ENCODE measurements around the gene CDH13. TPM values are rescaled to one million over a fixed set of nuclear protein-coding genes. Genes with fewer than 3 reads are reported as not detected.

Gene CDH13
- total and polyA plus RNA-seq, 9 donors, result 1.9 to 34.2 (median 4.8) TPM

- no peaks in the 10 kb centered on the region for H3K9me3 ChIP-seq
- no peaks in the 10 kb centered on the region for H3K27me3 ChIP-seq
- WGBS, 3 donors, result 73 to 77% (median 75%) methylated on average over 8 of the region's 8 CpGs
- TF ChIP-seq POLR2A (IDR thresholded peaks at IDR 0.05), result no peak
- no peak for TF ChIP-seq CTCF (IDR thresholded peaks at IDR 0.05)
- TF ChIP-seq EP300 (IDR thresholded peaks at IDR 0.05), result no peak
- H3K27ac ChIP-seq, result no peak overlapping the region
- H3K4me1 ChIP-seq (ENCODE audit: insufficient read depth), result no peaks in the 10 kb centered on the region
- intact Hi-C loops (cut with DNase I), result no loop called here
- DNase-seq, result no peak
- no peak overlapping the region for H3K4me3 ChIP-seq
- no peaks in the 10 kb centered on the region for H3K36me3 ChIP-seq
Observed at GRCh38 chr16:83248735-83249463, 622.1 kb downstream of the CDH13 start.

- Histone ChIP-seq H3K9me3 (no peaks in the 10 kb centered on the region), H3K4me1 (ENCODE audit: insufficient read depth) (no peaks in the 10 kb centered on the region), H3K4me3 (no peak overlapping the region), H3K27ac (no peak overlapping the region), H3K36me3 (no peaks in the 10 kb centered on the region), H3K27me3 (no peaks in the 10 kb centered on the region)
- DNase-seq, result no peak
- 59 to 69% (median 69%) methylated on average over 3 of the region's 3 CpGs for whole genome bisulfite sequencing, 3 donors
- intact Hi-C loops (cut with DNase I), result no loop called here
- TF ChIP-seq CTCF (IDR thresholded peaks at IDR 0.05) (no peak), POLR2A (IDR thresholded peaks at IDR 0.05) (no peak), EP300 (IDR thresholded peaks at IDR 0.05) (no peak)
Observed at GRCh38 chr16:83253521-83253920, 626.8 kb downstream of the CDH13 start.

GRCh38 chr16:83258366-83258928 lies 631.7 kb downstream of the CDH13 start:
- WGBS, 3 donors, result 80 to 88% (median 81%) methylated on average over 9 of the region's 9 CpGs

More at GRCh38 chr16:83258366-83258928, 631.7 kb downstream of the CDH13 start:
- DNase-seq, result no peak
- no peaks in the 10 kb centered on the region for H3K27me3 ChIP-seq
- no peaks in the 10 kb centered on the region for H3K36me3 ChIP-seq
- intact Hi-C loops (cut with DNase I), result no loop called here
- no peaks in the 10 kb centered on the region for H3K4me1 ChIP-seq (ENCODE audit: insufficient read depth)
- H3K27ac ChIP-seq, result no peak overlapping the region
- H3K9me3 ChIP-seq, result no peaks in the 10 kb centered on the region
- TF ChIP-seq CTCF (IDR thresholded peaks at IDR 0.05) (no peak), EP300 (IDR thresholded peaks at IDR 0.05) (no peak), POLR2A (IDR thresholded peaks at IDR 0.05) (no peak)
- H3K4me3 ChIP-seq, result no peak overlapping the region
